WTC11 (cell line): Measurements from ENCODE around the gene MACROD2. TPM values are rescaled to one million over a fixed set of nuclear protein-coding genes. Genes with fewer than 3 reads are reported as not detected.

Experiments used
- ATAC-seq: fragments of 200-7000 bp; cut with Tn5 transposase; 2 replicates; pipeline ENCODE4 v1.10.0; 2021; ENCODE audit warnings: mild to moderate bottlenecking, moderate library complexity
- CTCF ChIA-PET: fragments of 300-600 bp; sonication (Branson Sonifier 250); formaldehyde crosslinking; loops from one replicate; lab custom pipeline; 2021; ENCODE audit warnings: antibody characterized with exemption; lab: Charles Lee
- POLR2A ChIA-PET: fragments of 350-600 bp; sonication (Branson Sonifier 250); formaldehyde crosslinking; loops from one replicate; lab custom pipeline; 2021; ENCODE audit warnings: antibody characterized with exemption; lab: Charles Lee
- DNase-seq: peaks from one replicate; pipeline ENCODE4 v3.0.0; 2021; ENCODE audit warnings: low spot score
- H3K27ac Mint-ChIP-seq: 2 replicates; pipeline ENCODE4 v1.8.0; 2021; ENCODE audit warnings: mixed read lengths
- H3K27me3 Mint-ChIP-seq: 2 replicates; pipeline ENCODE4 v1.8.0; 2021; ENCODE audit warnings: low read depth, mild to moderate bottlenecking, moderate library complexity, mixed read lengths
- H3K36me3 Mint-ChIP-seq: 2 replicates; pipeline ENCODE4 v1.8.0; 2021; ENCODE audit warnings: mixed read lengths
- H3K4me1 Mint-ChIP-seq: 2 replicates; pipeline ENCODE4 v1.8.0; 2022; ENCODE audit warnings: mixed read lengths
- H3K4me3 Mint-ChIP-seq: 2 replicates; pipeline ENCODE4 v1.8.0; 2021; ENCODE audit warnings: mild to moderate bottlenecking, moderate library complexity, mixed read lengths
- H3K9me3 Mint-ChIP-seq: 2 replicates; pipeline ENCODE4 v1.8.0; 2021; ENCODE audit warnings: mixed read lengths
- ARID4B ChIP-seq: sonication (generic); formaldehyde crosslinking; IDR thresholded peaks from 2 replicates; pipeline ENCODE4 v1.8.0; 2023; ENCODE audit warnings: missing genetic modification reagents, mild to moderate bottlenecking, borderline replicate concordance
- ATF1 ChIP-seq: sonication (generic); formaldehyde crosslinking; IDR thresholded peaks from 2 replicates; pipeline ENCODE4 v1.8.1; 2023; ENCODE audit warnings: mild to moderate bottlenecking, moderate library complexity, missing genetic modification reagents
- E2F1 ChIP-seq: sonication (generic); formaldehyde crosslinking; IDR thresholded peaks from 2 replicates; pipeline ENCODE4 v1.8.0; 2022; ENCODE audit warnings: mild to moderate bottlenecking, missing genetic modification reagents
- E2F5 ChIP-seq: sonication (generic); formaldehyde crosslinking; IDR thresholded peaks from 2 replicates; pipeline ENCODE4 v1.8.1; 2022; ENCODE audit warnings: mild to moderate bottlenecking, moderate library complexity, missing genetic modification reagents
- ESRRA ChIP-seq: sonication (generic); formaldehyde crosslinking; IDR thresholded peaks from 2 replicates; pipeline ENCODE4 v1.8.1; 2022; ENCODE audit warnings: mild to moderate bottlenecking, missing genetic modification reagents, borderline replicate concordance
- FOXP1 ChIP-seq: sonication (generic); formaldehyde crosslinking; IDR thresholded peaks from 2 replicates; pipeline ENCODE4 v1.8.0; 2022; ENCODE audit warnings: missing genetic modification reagents, mild to moderate bottlenecking, moderate library complexity, borderline replicate concordance
- HMGXB4 ChIP-seq: sonication (generic); formaldehyde crosslinking; IDR thresholded peaks from 2 replicates; pipeline ENCODE4 v1.8.1; 2023; ENCODE audit warnings: mild to moderate bottlenecking, moderate library complexity, missing genetic modification reagents
- JAZF1 ChIP-seq: fragments of 250-450 bp; sonication (Bioruptor Pico); IDR thresholded peaks from 2 replicates; pipeline ENCODE4 v1.9.0; 2021; ENCODE audit warnings: moderate library complexity, mild to moderate bottlenecking, inconsistent platforms
- NFATC4 ChIP-seq: fragments of 250-450 bp; sonication (Bioruptor Pico); IDR thresholded peaks from 2 replicates; pipeline ENCODE4 v1.9.0; 2021; ENCODE audit warnings: mild to moderate bottlenecking
- NFYB ChIP-seq: sonication (generic); formaldehyde crosslinking; conservative IDR thresholded peaks from 2 replicates; pipeline ENCODE4 v1.8.0; 2022; ENCODE audit warnings: low read depth, missing genetic modification reagents
- NR2C2 ChIP-seq: sonication (generic); formaldehyde crosslinking; IDR thresholded peaks from 2 replicates; pipeline ENCODE4 v1.8.0; 2022; ENCODE audit warnings: mild to moderate bottlenecking, missing genetic modification reagents
- NR3C1 ChIP-seq: sonication (generic); formaldehyde crosslinking; conservative IDR thresholded peaks from 2 replicates; pipeline ENCODE4 v1.8.1; 2023; ENCODE audit warnings: low read depth, mild to moderate bottlenecking, missing genetic modification reagents
- PREB ChIP-seq: sonication (generic); formaldehyde crosslinking; IDR thresholded peaks from 2 replicates; pipeline ENCODE4 v1.8.1; 2022; ENCODE audit warnings: mild to moderate bottlenecking, missing genetic modification reagents, moderate library complexity, borderline replicate concordance
- SOX15 ChIP-seq: fragments of 250-450 bp; sonication (Bioruptor Pico); IDR thresholded peaks from 2 replicates; pipeline ENCODE4 v1.9.0; 2021; ENCODE audit warnings: mild to moderate bottlenecking
- SP1 ChIP-seq: sonication (generic); formaldehyde crosslinking; conservative IDR thresholded peaks from 2 replicates; pipeline ENCODE4 v1.8.1; 2022; ENCODE audit warnings: missing genetic modification reagents
- TEAD1 ChIP-seq: sonication (generic); formaldehyde crosslinking; IDR thresholded peaks from 2 replicates; pipeline ENCODE4 v1.8.0; 2022; ENCODE audit warnings: mild to moderate bottlenecking, missing genetic modification reagents
- ZBTB21 ChIP-seq: sonication (generic); formaldehyde crosslinking; IDR thresholded peaks from 2 replicates; pipeline ENCODE4 v1.8.1; 2023; ENCODE audit warnings: mild to moderate bottlenecking, missing genetic modification reagents, borderline replicate concordance
- ZNF138 ChIP-seq: sonication (generic); formaldehyde crosslinking; conservative IDR thresholded peaks from 2 replicates; pipeline ENCODE4 v1.8.1; 2022; ENCODE audit warnings: mild to moderate bottlenecking, moderate library complexity, missing genetic modification reagents
- ZNF232 ChIP-seq: sonication (generic); formaldehyde crosslinking; IDR thresholded peaks from 2 replicates; pipeline ENCODE4 v1.8.0; 2022; ENCODE audit warnings: mild to moderate bottlenecking, missing genetic modification reagents
- ZNF317 ChIP-seq: sonication (generic); formaldehyde crosslinking; IDR thresholded peaks from 2 replicates; pipeline ENCODE4 v1.8.1; 2023; ENCODE audit warnings: low read depth, mild to moderate bottlenecking, moderate library complexity, missing genetic modification reagents, borderline replicate concordance
- ZNF416 ChIP-seq: fragments of 250-450 bp; sonication (Bioruptor Pico); IDR thresholded peaks from 2 replicates; pipeline ENCODE4 v1.9.0; 2021; ENCODE audit warnings: mild to moderate bottlenecking, inconsistent platforms
- ZNF423 ChIP-seq: fragments of 250-450 bp; sonication (Bioruptor Pico); IDR thresholded peaks from 2 replicates; pipeline ENCODE4 v2.1.2; 2022; ENCODE audit warnings: mild to moderate bottlenecking, moderate library complexity
- ZNF532 ChIP-seq: fragments of 250-450 bp; sonication (Bioruptor Pico); IDR thresholded peaks from 2 replicates; pipeline ENCODE4 v1.9.0; 2021; ENCODE audit warnings: mild to moderate bottlenecking, borderline replicate concordance
- total RNA-seq: library from RNA; stranded (reverse); gene quantifications from 3 replicates; pipeline ENCODE4 v1.2.3, GENCODE V29; 2021

MACROD2 gene
- total RNA-seq, 1 experiment from 2014 or later = 4.1 TPM

GRCh38 chr20:15795305-15796019 lies 1800.1 kb downstream of the MACROD2 start (continued):
- TF ChIP-seq E2F1 (CRISPR knock-in tag) (no peak), ZNF232 (no peak), NR2C2 (no peak)

GRCh38 chr20:15799871-15800270 lies 1804.6 kb downstream of the MACROD2 start:
- peaks cover 10% of the 10 kb centered on the region for H3K9me3 Mint-ChIP-seq
- H3K4me3 Mint-ChIP-seq = no peak overlapping the region
- DNase-seq = no peak
- H3K27me3 Mint-ChIP-seq = no peaks in the 10 kb centered on the region
- no peak overlapping the region for H3K27ac Mint-ChIP-seq
- POLR2A ChIA-PET = no interaction called here
- TF ChIP-seq JAZF1 (CRISPR knock-in tag) (no peak), ATF1 (CRISPR knock-in tag) (no peak), ZNF423 (CRISPR knock-in tag) (no peak), NFYB (no peak), ZNF532 (CRISPR knock-in tag) (no peak), ZNF138 (CRISPR knock-in tag) (no peak), NR3C1 (CRISPR knock-in tag) (no peak), TEAD1 (no peak), ZNF416 (no peak), NFATC4 (CRISPR knock-in tag) (no peak), ARID4B (no peak), HMGXB4 (no peak), ZNF317 (CRISPR knock-in tag) (no peak), SP1 (no peak), FOXP1 (CRISPR knock-in tag) (no peak), PREB (CRISPR knock-in tag) (no peak), E2F5 (CRISPR knock-in tag) (no peak), ESRRA (no peak), ZBTB21 (CRISPR knock-in tag) (no peak), SOX15 (CRISPR knock-in tag) (no peak)
- peaks cover 8% of the 10 kb centered on the region for H3K4me1 Mint-ChIP-seq
- CTCF ChIA-PET = no interaction called here
- H3K36me3 Mint-ChIP-seq = peaks cover 4% of the 10 kb centered on the region; the same call in 1 of the 2 replicates
- no peak for ATAC-seq
